IMR-90 (cell line): ENCODE measurements around the gene PGA4. TPM values are rescaled to one million over a fixed set of nuclear protein-coding genes. Genes with fewer than 3 reads are reported as not detected.

ENCODE experiments used
- ATAC-seq: fragments of 200-7000 bp; cut with Tn5 transposase; 2 replicates; pipeline ENCODE4 v1.9.1; 2020; ENCODE audit warnings: low read depth, mild to moderate bottlenecking, moderate library complexity
- BruUV-seq: library from RNA; stranded (reverse); fragments of 400-500 nt; replicated peaks from 2 replicates; lab custom pipeline; 2021; lab: Mats Ljungman, UMichigan
- CTCF ChIA-PET: fragments of 300-600 bp; formaldehyde crosslinking; extraction: SDS; loops from one replicate; lab custom pipeline; 2021; ENCODE audit warnings: antibody characterized with exemption; lab: Yijun Ruan, JAX
- POLR2A ChIA-PET: fragments of 300-600 bp; sonication (Branson Sonifier 250); formaldehyde crosslinking; loops from one replicate; lab custom pipeline; 2022; ENCODE audit warnings: antibody characterized with exemption; ENCODE audit not compliant: unreplicated experiment; lab: Charles Lee
- DNase-seq: peaks from one replicate; pipeline ENCODE4 v3.0.0; 2013
- H2AFZ ChIP-seq: replicated peaks from 2 replicates; pipeline ENCODE3; 2013; ENCODE audit warnings: low read length, mild to moderate bottlenecking; ENCODE audit not compliant: poor library complexity
- H2AK5ac ChIP-seq: 2 replicates; pipeline ENCODE4 v1.6.1; 2013; ENCODE audit warnings: low read depth, low read length, inconsistent platforms
- H2AK9ac ChIP-seq: replicated peaks from 2 replicates; pipeline ENCODE3; 2013; ENCODE audit warnings: mild to moderate bottlenecking, low read depth, low read length, moderate library complexity; ENCODE audit not compliant: poor library complexity
- H2BK120ac ChIP-seq: 2 replicates; pipeline ENCODE4 v1.6.1; 2013; ENCODE audit warnings: low read depth, low read length, inconsistent platforms
- H2BK15ac ChIP-seq: 3 replicates; pipeline ENCODE4 v1.6.1; 2013; ENCODE audit warnings: low read depth, low read length, inconsistent platforms
- H2BK20ac ChIP-seq: 2 replicates; pipeline ENCODE4 v1.6.1; 2013; ENCODE audit warnings: low read depth, mild to moderate bottlenecking, inconsistent platforms, low read length, moderate library complexity
- H2BK5ac ChIP-seq: 2 replicates; pipeline ENCODE4 v1.6.1; 2013; ENCODE audit warnings: mild to moderate bottlenecking, low read depth, low read length, inconsistent platforms; ENCODE audit not compliant: poor library complexity, severe bottlenecking
- H3K14ac ChIP-seq: replicated peaks from 2 replicates; pipeline ENCODE4 v1.6.1; 2013; ENCODE audit warnings: low read depth, low read length, inconsistent platforms
- H3K18ac ChIP-seq: 2 replicates; pipeline ENCODE4 v1.6.1; 2013; ENCODE audit warnings: low read depth, low read length, control low read depth
- H3K23ac ChIP-seq: 2 replicates; pipeline ENCODE4 v1.6.1; 2013; ENCODE audit warnings: low read depth, low read length, inconsistent platforms
- H3K27ac ChIP-seq: 2 replicates; pipeline ENCODE4 v1.5.1; 2013; ENCODE audit warnings: mild to moderate bottlenecking, control low read depth, low read length; ENCODE audit not compliant: insufficient read depth
- H3K27me3 ChIP-seq: 2 replicates; pipeline ENCODE4 v1.6.1; 2013; ENCODE audit warnings: low read length; ENCODE audit not compliant: control insufficient read depth, insufficient read depth
- H3K36me3 ChIP-seq: 2 replicates; pipeline ENCODE4 v1.6.1; 2013; ENCODE audit warnings: low read length, mixed read lengths; ENCODE audit not compliant: control insufficient read depth, insufficient read depth
- H3K4ac ChIP-seq: 2 replicates; pipeline ENCODE4 v1.6.1; 2013; ENCODE audit warnings: low read depth, low read length, inconsistent platforms
- H3K4me1 ChIP-seq: 2 replicates; pipeline ENCODE4 v1.6.1; 2013; ENCODE audit warnings: low read length, mixed read lengths; ENCODE audit not compliant: control insufficient read depth, insufficient read depth
- H3K4me2 ChIP-seq: 2 replicates; pipeline ENCODE4 v1.6.1; 2013; ENCODE audit warnings: low read depth, mild to moderate bottlenecking, control low read depth, low read length, moderate library complexity
- H3K4me3 ChIP-seq: 2 replicates; pipeline ENCODE4 v1.5.1; 2013; ENCODE audit warnings: low read depth, mild to moderate bottlenecking, control low read depth, low read length, moderate library complexity; ENCODE audit not compliant: insufficient read depth
- H3K56ac ChIP-seq: 2 replicates; pipeline ENCODE4 v1.6.1; 2013; ENCODE audit warnings: low read length, inconsistent platforms; ENCODE audit not compliant: insufficient read depth; ENCODE audit errors: extremely low read depth
- H3K79me1 ChIP-seq, 2 experiments: 2 replicates each; pipeline ENCODE4 v1.6.1; 2013; ENCODE audit warnings: low read length in 2 of 2, inconsistent platforms in 1 of 2, low read depth in 1 of 2
- H3K9ac ChIP-seq: 2 replicates; pipeline ENCODE4 v1.6.1; 2013; ENCODE audit warnings: low read depth, low read length, control low read depth
- H3K9me1 ChIP-seq: 2 replicates; pipeline ENCODE4 v1.6.1; 2013; ENCODE audit warnings: low read length, inconsistent platforms; ENCODE audit not compliant: insufficient read depth
- H3K9me3 ChIP-seq: 2 replicates; pipeline ENCODE4 v1.6.1; 2013; ENCODE audit warnings: low read length; ENCODE audit not compliant: control insufficient read depth, insufficient read depth
- H4K20me1 ChIP-seq: 2 replicates; pipeline ENCODE4 v1.6.1; 2013; ENCODE audit warnings: low read length, inconsistent platforms; ENCODE audit not compliant: insufficient read depth
- H4K5ac ChIP-seq: 2 replicates; pipeline ENCODE4 v1.6.1; 2013; ENCODE audit warnings: mild to moderate bottlenecking, low read depth, low read length, control low read depth
- H4K8ac ChIP-seq, 2 experiments: 2 replicates each; pipeline ENCODE4 v1.6.1; 2013; ENCODE audit warnings: low read depth in 2 of 2, low read length in 2 of 2, control low read depth in 1 of 2, inconsistent platforms in 1 of 2
- H4K91ac ChIP-seq: 2 replicates; pipeline ENCODE4 v1.6.1; 2013; ENCODE audit warnings: low read depth, low read length, inconsistent platforms; ENCODE audit not compliant: insufficient read depth
- CEBPB ChIP-seq: IDR thresholded peaks from 2 replicates; pipeline ENCODE4 v1.6.1; 2012; ENCODE audit warnings: low read depth, low read length, improper control_type of control experiment
- CHD1 ChIP-seq: IDR thresholded peaks from 2 replicates; pipeline ENCODE4 v1.6.1; 2012; ENCODE audit warnings: low read depth, low read length, improper control_type of control experiment
- MAFK ChIP-seq: IDR thresholded peaks from 2 replicates; pipeline ENCODE4 v1.6.1; 2012; ENCODE audit warnings: low read depth, low read length, improper control_type of control experiment
- MXI1 ChIP-seq: IDR thresholded peaks from 2 replicates; pipeline ENCODE4 v1.6.1; 2012; ENCODE audit warnings: low read depth, mild to moderate bottlenecking, low read length, moderate library complexity, borderline replicate concordance
- RAD21 ChIP-seq: IDR thresholded peaks from 2 replicates; pipeline ENCODE4 v1.6.1; 2012; ENCODE audit warnings: low read length, improper control_type of control experiment
- RFX5 ChIP-seq: IDR thresholded peaks from 2 replicates; pipeline ENCODE4 v1.8.0; 2012; ENCODE audit warnings: low read depth, mild to moderate bottlenecking, low read length, moderate library complexity
- SMC3 ChIP-seq: fragments of 150-350 bp; IDR thresholded peaks from 2 replicates; pipeline ENCODE4 v1.6.1; 2016; ENCODE audit warnings: low read depth, mild to moderate bottlenecking, antibody characterized with exemption, low read length, moderate library complexity
- WGBS, 2 experiments: methylation state at CpG; one replicate each; pipeline versions ENCODE4 v1.1.5 to v1.1.7; 2013; ENCODE audit warnings: missing lambda C conversion rate in 2 of 2; ENCODE audit not compliant: insufficient read length in 1 of 2; ENCODE audit errors: extremely low coverage in 2 of 2; 5-methylcytosine and 5-hydroxymethylcytosine counted together
- dilution Hi-C: fragments of 300-500 bp; cut with HindIII; formaldehyde crosslinking; loops from one replicate; pipeline ENCODE4 v1.14.3; 2018; ENCODE audit warnings: low sequenced_read_pairs; ENCODE audit not compliant: unreplicated experiment
- in situ Hi-C: fragments of 300-500 bp; cut with MboI; formaldehyde crosslinking; loops from 3 replicates; pipeline ENCODE4 v1.14.3; 2019; ENCODE audit warnings: low sequenced_read_pairs, inconsistent platforms, mixed read lengths
- intact Hi-C: fragments of 100-400 bp; cut with micrococcal nuclease; formaldehyde crosslinking; loops from 2 replicates; pipeline ENCODE4 v1.10.0; 2022
- polyA plus RNA-seq, 3 experiments: library from polyadenylated mRNA; depleted of rRNA; stranded (reverse); fragments of >200 nt; gene quantifications; 2 replicates each; pipeline ENCODE4 v1.2.3, GENCODE V29; 2012; ENCODE audit warnings: low replicate concordance in 1 of 3
- total RNA-seq: library from RNA; depleted of rRNA; stranded (reverse); fragments of >200 nt; gene quantifications from 2 replicates; pipeline ENCODE4 v1.2.3, GENCODE V29; 2012

PGA4 gene
- total and polyA plus RNA-seq, 2 of the 4 experiments (the other 2 are of a cell fraction), result not detected

DNA sequence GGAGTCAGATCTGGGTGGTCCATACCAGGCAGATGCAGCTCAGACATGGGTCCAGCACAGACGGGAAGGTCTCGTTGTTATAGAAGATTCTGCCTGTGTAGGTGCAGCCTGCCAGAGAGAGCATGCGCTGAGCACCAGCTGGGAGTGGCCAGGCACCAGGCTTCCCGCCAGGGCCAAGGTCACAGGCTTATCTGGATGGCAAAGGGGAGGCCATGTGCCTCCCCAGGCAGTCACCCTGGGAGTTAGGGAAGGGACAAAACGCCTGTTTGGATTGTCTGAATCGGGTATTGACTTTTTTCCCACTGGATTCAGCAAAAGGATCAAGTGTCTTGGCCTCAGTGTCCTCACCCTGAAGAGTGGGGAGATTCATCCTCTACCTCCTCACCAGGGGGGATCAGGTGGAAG, 45.3 kb downstream of the PGA4 start:
- Histone ChIP-seq H3K23ac (no peak overlapping the region), H3K4me2 (no peak overlapping the region), H3K18ac (no peak overlapping the region), H2BK120ac (no peak overlapping the region), H3K4ac (no peak overlapping the region), H3K27me3 (no peaks in the 10 kb centered on the region), H3K4me3 (no peak overlapping the region), H4K5ac (no peak overlapping the region), H3K9me3 (no peaks in the 10 kb centered on the region), H3K79me1 (no peaks in the 10 kb centered on the region), H4K91ac (no peak overlapping the region), H2BK15ac (no peak overlapping the region), H3K9me1 (no peaks in the 10 kb centered on the region; the same call in 1 of the 2 replicates), H4K8ac (no peak overlapping the region), H4K20me1 (no peaks in the 10 kb centered on the region), H3K4me1 (peaks cover 2% of the 10 kb centered on the region), H2BK5ac (no peak overlapping the region), H3K14ac (no peak overlapping the region), H2AK9ac (no peak overlapping the region), H3K36me3 (no peaks in the 10 kb centered on the region), H3K56ac (no peak overlapping the region), H2AFZ (peak overlapping the region; percentile 39), H3K9ac (no peak overlapping the region), H3K27ac (no peak overlapping the region), H2AK5ac (no peak overlapping the region), H2BK20ac (no peak overlapping the region)
- intact Hi-C loops, result no loop called here
- no peak for TF ChIP-seq MAFK
- no peak for TF ChIP-seq SMC3
- no peak for TF ChIP-seq CHD1
- no peak for TF ChIP-seq RFX5
- TF ChIP-seq RAD21, result no peak
- no peak for TF ChIP-seq MXI1
- no peak for TF ChIP-seq CEBPB
- ChIA-PET POLR2A (no interaction called here), CTCF (no interaction called here)
- no CpG with 5 or more reads among the region's 6 CpGs for WGBS, 2 experiments
- no peak for DNase-seq
- in situ Hi-C loops, result no loop called here
- dilution Hi-C loops, result no loop called here
- no TSS peak for BruUV-seq
- no peak for ATAC-seq
